GM21723 (cell line): ENCODE measurements around the gene VEZF1.

Experiments
- ATAC-seq: cut with Tn5 transposase; IDR thresholded peaks from one replicate; pipeline ENCODE4 v1.9.1; 2021; ENCODE audit warnings: mild to moderate bottlenecking, moderate library complexity; ENCODE audit not compliant: unreplicated experiment

VEZF1 gene

GRCh38 chr17:57953705-57954396 lies 34.2 kb downstream of the VEZF1 start:
- ATAC-seq = no peak

- ATAC-seq = no peak
Measured at GRCh38 chr17:57953219-57953618, 34.8 kb downstream of the VEZF1 start.

GRCh38 chr17:57949649-57950048 lies 38.4 kb downstream of the VEZF1 start:
- no peak for ATAC-seq

GRCh38 chr17:57948555-57949420 lies 39.3 kb downstream of the VEZF1 start:
- no peak for ATAC-seq

- no peak for ATAC-seq
Measured at GRCh38 chr17:57948169-57948554, 39.9 kb downstream of the VEZF1 start.

GRCh38 chr17:57947369-57947768 lies 40.7 kb downstream of the VEZF1 start:
- no peak for ATAC-seq

- ATAC-seq = peak; percentile 84
Measured at GRCh38 chr17:57946798-57947358, 41.2 kb downstream of the VEZF1 start.

- ATAC-seq = peak; percentile 16
Measured at GRCh38 chr17:57945996-57946797, 41.9 kb downstream of the VEZF1 start.

- ATAC-seq = no peak
Measured at GRCh38 chr17:57944908-57945307, 43.1 kb downstream of the VEZF1 start.

- no peak for ATAC-seq
Measured at GRCh38 chr17:57943645-57944044, 44.4 kb downstream of the VEZF1 start.

GRCh38 chr17:57943140-57943539 lies 44.9 kb downstream of the VEZF1 start:
- no peak for ATAC-seq

GRCh38 chr17:57941384-57942370 lies 46.4 kb downstream of the VEZF1 start:
- no peak for ATAC-seq

GRCh38 chr17:57940653-57941329 lies 47.3 kb downstream of the VEZF1 start:
- ATAC-seq = no peak

- ATAC-seq = no peak
Measured at GRCh38 chr17:57940231-57940630, 47.8 kb downstream of the VEZF1 start.

GRCh38 chr17:57939797-57940196 lies 48.3 kb downstream of the VEZF1 start:
- ATAC-seq = peak; percentile 68

- ATAC-seq = no peak
Measured at GRCh38 chr17:57938061-57938502, 50.0 kb downstream of the VEZF1 start.

GRCh38 chr17:57937492-57937891 lies 50.6 kb downstream of the VEZF1 start:
- ATAC-seq = no peak

- ATAC-seq = no peak
Measured at GRCh38 chr17:57935833-57936807, 51.9 kb downstream of the VEZF1 start.
